Muscle of leg (tissue), 11 donors: Measurements from ENCODE around the gene DNAH10. TPM values are rescaled to one million over a fixed set of nuclear protein-coding genes. Genes with fewer than 3 reads are reported as not detected.

Experiments used
- DNase-seq: peaks from one replicate; pipeline ENCODE4 v3.0.0; 2013
- H3K27ac ChIP-seq: one replicate; pipeline ENCODE4 v1.5.1; 2013; ENCODE audit warnings: mild to moderate bottlenecking, low read length, control low read depth
- H3K27me3 ChIP-seq: one replicate; pipeline ENCODE4 v1.6.1; 2013; ENCODE audit warnings: low read length; ENCODE audit not compliant: control insufficient read depth, insufficient read depth
- H3K36me3 ChIP-seq: one replicate; pipeline ENCODE4 v1.6.1; 2013; ENCODE audit warnings: low read length; ENCODE audit not compliant: control insufficient read depth, insufficient read depth
- H3K4me1 ChIP-seq: one replicate; pipeline ENCODE4 v1.6.1; 2013; ENCODE audit warnings: low read length; ENCODE audit not compliant: control insufficient read depth, insufficient read depth
- H3K4me3 ChIP-seq: one replicate; pipeline ENCODE4 v1.5.1; 2013; ENCODE audit warnings: low read length, control low read depth
- H3K9me3 ChIP-seq: replicated peaks from 2 replicates; pipeline ENCODE4 v1.6.1; 2013; ENCODE audit warnings: low read depth, low read length; ENCODE audit not compliant: control insufficient read depth
- WGBS: methylation state at CpG from one replicate; pipeline ENCODE4 v1.1.5; 2013; ENCODE audit warnings: missing lambda C conversion rate; ENCODE audit not compliant: insufficient coverage; 5-methylcytosine and 5-hydroxymethylcytosine counted together
- polyA plus RNA-seq, 8 donors: library from polyadenylated mRNA; unstranded; fragments of 120-200 nt; gene quantifications; one replicate each; pipeline versions ENCODE4 v1.2.1 to v1.2.3, GENCODE V29; 2013; ENCODE audit warnings: inconsistent platforms in 1 of 8, low replicate concordance in 1 of 8; ENCODE audit not compliant: insufficient read length in 8 of 8, insufficient read depth in 1 of 8
- total RNA-seq: library from RNA; stranded (reverse); fragments of 120-200 nt; gene quantifications from one replicate; pipeline ENCODE4 v1.2.4, GENCODE V29; 2013

DNAH10 gene
- total and polyA plus RNA-seq, 9 donors = 1.2 to 8.6 (median 1.7) TPM

DNA sequence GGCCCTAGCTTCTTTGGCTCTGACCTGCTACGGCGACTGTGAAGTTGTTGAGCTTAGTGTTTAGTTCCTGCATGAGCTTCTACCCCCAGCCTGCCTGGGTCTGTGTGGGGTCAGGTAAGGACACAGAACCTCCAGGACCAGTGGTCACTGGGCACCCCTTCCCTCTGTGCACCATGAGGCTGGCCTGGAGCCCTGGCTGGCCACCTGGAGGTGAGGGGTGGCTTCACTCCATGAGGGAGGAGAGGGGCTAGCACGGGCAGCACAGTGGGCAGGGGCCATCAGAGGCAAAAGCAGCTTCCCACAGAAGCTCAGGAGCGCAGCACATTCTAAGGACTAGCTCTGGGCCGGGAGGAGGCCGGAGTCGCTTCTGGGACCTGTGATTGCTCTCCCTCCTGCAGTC, 173.9 kb downstream of the DNAH10 start:
- H3K36me3 ChIP-seq = peaks cover 48% of the 10 kb centered on the region
- H3K27ac ChIP-seq = no peak overlapping the region
- no peaks in the 10 kb centered on the region for H3K9me3 ChIP-seq
- H3K4me1 ChIP-seq = no peaks in the 10 kb centered on the region
- no peaks in the 10 kb centered on the region for H3K27me3 ChIP-seq
- no peak for DNase-seq
- 79% methylated on average over 2 of the region's 7 CpGs for WGBS
- H3K4me3 ChIP-seq = no peak overlapping the region

DNA sequence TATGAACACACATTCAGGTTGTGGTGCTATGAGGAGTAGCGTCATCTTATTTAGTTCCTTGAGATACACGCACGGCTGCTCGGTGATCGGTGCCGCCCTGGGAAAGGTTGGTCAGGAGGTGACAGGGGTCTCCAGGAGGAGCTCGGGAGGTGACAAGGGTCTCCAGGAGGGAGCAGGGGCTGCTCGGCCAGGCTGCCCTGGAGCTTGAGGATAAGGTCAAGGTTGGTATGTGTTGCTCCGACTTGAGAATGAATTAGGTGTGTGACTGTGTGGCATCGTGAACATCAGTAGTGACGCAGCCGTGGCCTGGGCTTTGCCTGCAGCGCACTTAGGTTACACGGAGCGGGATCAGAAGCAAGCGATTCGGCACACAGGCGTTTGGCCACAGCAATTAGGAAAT, 174.4 kb downstream of the DNAH10 start:
- H3K27me3 ChIP-seq = no peaks in the 10 kb centered on the region
- WGBS = 92% methylated on average over 17 of the region's 18 CpGs
- no peaks in the 10 kb centered on the region for H3K4me1 ChIP-seq
- DNase-seq = no peak
- no peak overlapping the region for H3K27ac ChIP-seq
- no peaks in the 10 kb centered on the region for H3K9me3 ChIP-seq
- no peak overlapping the region for H3K4me3 ChIP-seq
- peaks cover 48% of the 10 kb centered on the region for H3K36me3 ChIP-seq

DNA sequence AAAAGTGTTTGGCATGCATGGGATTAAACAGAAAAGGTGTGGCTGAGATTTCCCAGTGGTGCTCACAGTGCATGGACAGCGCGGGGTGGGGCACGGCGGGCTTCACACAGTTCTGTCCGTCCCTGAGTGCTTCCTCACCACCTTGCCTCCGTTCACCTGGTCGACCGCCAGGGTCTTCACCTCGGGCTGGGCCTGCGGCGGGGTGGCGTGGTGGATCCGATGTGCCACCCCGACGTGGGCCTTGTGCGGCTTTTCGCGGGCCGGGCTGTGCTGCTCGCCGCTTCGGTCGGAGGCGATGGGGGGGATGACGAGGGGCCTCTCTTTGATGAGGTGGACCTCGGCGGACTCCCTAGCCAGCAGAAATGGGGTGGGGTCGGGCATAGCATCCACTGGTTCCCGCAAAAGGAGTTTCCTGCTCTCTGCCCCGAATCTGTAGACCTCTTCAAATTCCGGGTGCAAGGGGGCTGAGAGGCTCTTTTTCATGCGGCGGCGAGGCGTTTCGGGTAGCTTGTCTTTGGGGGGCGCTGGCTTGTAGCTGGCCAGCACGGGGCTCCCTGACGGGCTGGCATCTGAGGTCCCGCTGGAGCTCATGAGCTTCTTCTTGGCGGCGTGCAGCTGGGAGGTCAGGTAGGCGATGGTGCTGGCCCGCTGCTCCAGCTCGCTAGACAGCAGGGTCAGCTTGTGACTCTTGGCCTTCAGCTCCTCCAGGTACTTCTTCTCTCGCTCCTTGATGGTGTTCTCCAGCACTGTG, 175.0 kb downstream of the DNAH10 start:
- Histone ChIP-seq H3K4me3 (no peak overlapping the region), H3K36me3 (peaks cover 55% of the 10 kb centered on the region), H3K27ac (no peak overlapping the region), H3K27me3 (no peaks in the 10 kb centered on the region), H3K9me3 (no peaks in the 10 kb centered on the region), H3K4me1 (no peaks in the 10 kb centered on the region)
- 93% methylated on average over 38 of the region's 46 CpGs for WGBS
- DNase-seq = no peak

- no peaks in the 10 kb centered on the region for H3K4me1 ChIP-seq
- H3K27ac ChIP-seq = no peak overlapping the region
- H3K36me3 ChIP-seq = peaks cover 63% of the 10 kb centered on the region
- no peaks in the 10 kb centered on the region for H3K9me3 ChIP-seq
- WGBS = 68% methylated on average over 9 of the region's 16 CpGs
- no peaks in the 10 kb centered on the region for H3K27me3 ChIP-seq
- no peak for DNase-seq
- H3K4me3 ChIP-seq = no peak overlapping the region
Measured at GRCh38 chr12:123937707-123938591, 175.8 kb downstream of the DNAH10 start.

GRCh38 chr12:123938679-123939480, 176.8 kb downstream of the DNAH10 start:
- H3K4me1 ChIP-seq = no peaks in the 10 kb centered on the region
- DNase-seq = no peak
- H3K9me3 ChIP-seq = no peaks in the 10 kb centered on the region
- no peak overlapping the region for H3K4me3 ChIP-seq
- H3K36me3 ChIP-seq = peaks cover 72% of the 10 kb centered on the region
- WGBS = 72% methylated on average over 16 of the region's 16 CpGs
- H3K27ac ChIP-seq = no peak overlapping the region
- H3K27me3 ChIP-seq = no peaks in the 10 kb centered on the region

- no peak overlapping the region for H3K4me3 ChIP-seq
- no peak for DNase-seq
- no peaks in the 10 kb centered on the region for H3K27me3 ChIP-seq
- no peaks in the 10 kb centered on the region for H3K9me3 ChIP-seq
- H3K36me3 ChIP-seq = peaks cover 68% of the 10 kb centered on the region
- 85% methylated on average over 15 of the region's 16 CpGs for WGBS
- no peak overlapping the region for H3K27ac ChIP-seq
- no peaks in the 10 kb centered on the region for H3K4me1 ChIP-seq
Measured at GRCh38 chr12:123939716-123940626, 177.9 kb downstream of the DNAH10 start.

- H3K9me3 ChIP-seq = no peaks in the 10 kb centered on the region
- peaks cover 67% of the 10 kb centered on the region for H3K36me3 ChIP-seq
- no peak overlapping the region for H3K27ac ChIP-seq
- 95% methylated on average over 7 of the region's 9 CpGs for WGBS
- no peaks in the 10 kb centered on the region for H3K27me3 ChIP-seq
- H3K4me3 ChIP-seq = no peak overlapping the region
- no peak for DNase-seq
- H3K4me1 ChIP-seq = no peaks in the 10 kb centered on the region
Measured at GRCh38 chr12:123940627-123940966, 178.5 kb downstream of the DNAH10 start.

- 96% methylated on average over 6 of the region's 9 CpGs for WGBS
- H3K36me3 ChIP-seq = peaks cover 63% of the 10 kb centered on the region
- H3K27ac ChIP-seq = no peak overlapping the region
Measured at GRCh38 chr12:123941000-123941399, 178.9 kb downstream of the DNAH10 start.

DNA sequence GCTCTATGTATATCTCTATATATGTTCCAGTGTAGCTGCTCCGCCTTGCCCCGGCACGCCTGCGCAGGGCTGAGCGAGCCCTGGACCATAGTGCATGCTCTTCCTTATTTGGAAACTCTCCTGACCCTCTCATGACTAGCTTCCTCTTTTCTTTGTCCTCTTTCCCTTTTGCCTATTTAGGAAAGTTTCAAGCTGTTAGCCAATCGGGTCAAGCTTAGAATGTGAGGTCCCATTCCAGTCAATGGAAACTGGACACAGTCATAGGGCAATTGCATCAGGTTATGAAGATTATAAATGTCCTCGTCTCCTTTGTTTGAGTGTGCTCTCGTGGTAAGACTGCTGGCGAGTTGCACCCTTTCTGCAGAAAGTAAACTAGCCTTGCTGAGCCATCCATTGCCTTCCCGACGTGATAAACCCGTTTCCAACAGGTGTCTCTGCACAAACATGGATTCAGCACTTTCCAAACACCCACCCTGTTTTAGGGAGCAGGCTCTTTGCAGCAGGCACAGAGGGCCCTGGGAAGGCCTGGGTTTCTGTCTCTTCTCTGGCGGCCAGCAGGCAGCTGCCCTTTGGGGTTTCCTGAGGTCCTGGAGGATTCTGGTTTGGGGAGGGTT, 179.6 kb downstream of the DNAH10 start:
- Histone ChIP-seq H3K4me3 (no peak overlapping the region), H3K4me1 (no peaks in the 10 kb centered on the region), H3K9me3 (no peaks in the 10 kb centered on the region), H3K27ac (no peak overlapping the region), H3K27me3 (no peaks in the 10 kb centered on the region), H3K36me3 (peaks cover 56% of the 10 kb centered on the region)
- DNase-seq = peak; percentile 39
- WGBS = 94% methylated on average over 8 of the region's 13 CpGs

More at GRCh38 chr12:123941000-123941399, 178.9 kb downstream of the DNAH10 start:
- no peak for DNase-seq
- no peaks in the 10 kb centered on the region for H3K27me3 ChIP-seq
- no peak overlapping the region for H3K4me3 ChIP-seq
- H3K4me1 ChIP-seq = no peaks in the 10 kb centered on the region
- no peaks in the 10 kb centered on the region for H3K9me3 ChIP-seq
